ENCODE measurements around the gene RNASEH2B. TPM values are rescaled to one million over a fixed set of nuclear protein-coding genes. Genes with fewer than 3 reads are reported as not detected.

RNASEH2B gene
- total and polyA plus RNA-seq, 2 of the 13 experiments (the other 11 are each of a cell fraction or from before 2014, with no cell fraction given): 17.2 to 55.4 TPM

GRCh38 chr13:50884265-50884664 is 25.3 kb upstream of the RNASEH2B start:
- no peaks in the 10 kb centered on the region for H3K27me3 ChIP-seq (ENCODE audit: control insufficient read depth in 1 of 2, insufficient read depth in 2 of 2, low read length in 2 of 2)
- POLR2A ChIA-PET: no interaction called here
- intact Hi-C loops (cut with micrococcal nuclease; ENCODE audit: unreplicated experiment): loop anchor here (2.0 kb wide), 1 partner anchor 75 kb away; no protein-coding TSS in a partner anchor
- no peak for TF ChIP-seq NCOA2 (CRISPR knock-in tag; IDR thresholded peaks at IDR 0.05)
- TF ChIP-seq MNT (IDR thresholded peaks at IDR 0.05): no peak
- no peak overlapping the region for H3K9ac ChIP-seq (ENCODE audit: insufficient read depth, low read depth, low read length)
- no peak overlapping the region for H3K4me2 ChIP-seq (ENCODE audit: low read depth, low read length)
- in situ Hi-C loops (cut with HindIII; ENCODE audit: extremely low pct_ligation_motif_present, low pct_unique_long_range_greater_than_20kb): no loop called here
- H2AFZ ChIP-seq (ENCODE audit: low read length): no peak overlapping the region
- no peak for FAIRE-seq
- WGBS (ENCODE audit: low lambda C conversion rate): 53% methylated on average over 1 of the region's 1 CpG
- CTCF ChIA-PET (ENCODE audit: low intra/inter-chr PET ratio, low total read pairs): no interaction called here
- no peaks in the 10 kb centered on the region for H4K20me1 ChIP-seq (ENCODE audit: insufficient read depth, low read length)
- H3K36me3 ChIP-seq (replicated peaks in 1 of 2; ENCODE audit: control insufficient read depth in 1 of 2, insufficient read depth in 2 of 2, low read length in 2 of 2): no peaks in the 10 kb centered on the region
- no peaks in the 10 kb centered on the region for H3K79me2 ChIP-seq (ENCODE audit: insufficient read depth, low read length)
- no peak overlapping the region for H3K4me3 ChIP-seq (replicated peaks in 1 of 3; ENCODE audit: insufficient read depth in 1 of 3, low read depth in 2 of 3, low read length in 3 of 3)
- H3K4me1 ChIP-seq (ENCODE audit: insufficient read depth, low read length): no peaks in the 10 kb centered on the region
- H3K9me3 ChIP-seq (ENCODE audit: low read length): no peaks in the 10 kb centered on the region
- no peak overlapping the region for H3K27ac ChIP-seq (ENCODE audit: extremely low read length, insufficient read depth, low read length)
- ATAC-seq: no peak
- BruUV-seq (replicated peaks): no TSS peak
- no peak for DNase-seq (ENCODE audit: low spot score)

- intact Hi-C loops (cut with micrococcal nuclease; ENCODE audit: unreplicated experiment): no loop called here
- POLR2A ChIA-PET: no interaction called here
These were observed 22.4 kb upstream of the RNASEH2B start for GRCh38 chr13:50887151-50887550.

More at GRCh38 chr13:50887151-50887550, 22.4 kb upstream of the RNASEH2B start:
- Histone ChIP-seq H3K36me3 (replicated peaks in 1 of 2; ENCODE audit: control insufficient read depth in 1 of 2, insufficient read depth in 2 of 2, low read length in 2 of 2) (no peaks in the 10 kb centered on the region), H3K4me3 (replicated peaks in 1 of 3; ENCODE audit: insufficient read depth in 1 of 3, low read depth in 2 of 3, low read length in 3 of 3) (no peak overlapping the region), H2AFZ (ENCODE audit: low read length) (no peak overlapping the region), H3K27me3 (ENCODE audit: control insufficient read depth in 1 of 2, insufficient read depth in 2 of 2, low read length in 2 of 2) (no peaks in the 10 kb centered on the region; a peak in 1 of 5 replicates), H3K79me2 (ENCODE audit: insufficient read depth, low read length) (no peaks in the 10 kb centered on the region), H3K27ac (ENCODE audit: extremely low read length, insufficient read depth, low read length) (no peak overlapping the region), H3K4me2 (ENCODE audit: low read depth, low read length) (no peak overlapping the region), H3K9ac (ENCODE audit: insufficient read depth, low read depth, low read length) (no peak overlapping the region), H3K9me3 (ENCODE audit: low read length) (no peaks in the 10 kb centered on the region), H4K20me1 (ENCODE audit: insufficient read depth, low read length) (no peaks in the 10 kb centered on the region), H3K4me1 (ENCODE audit: insufficient read depth, low read length) (no peaks in the 10 kb centered on the region)
- in situ Hi-C loops (cut with HindIII; ENCODE audit: extremely low pct_ligation_motif_present, low pct_unique_long_range_greater_than_20kb): no loop called here
- FAIRE-seq (no peak), ATAC-seq (no peak), DNase-seq (ENCODE audit: low spot score) (no peak)
- WGBS (ENCODE audit: low lambda C conversion rate): 82% methylated on average over 7 of the region's 7 CpGs
- CTCF ChIA-PET (ENCODE audit: low intra/inter-chr PET ratio, low total read pairs): no interaction called here
- BruUV-seq (replicated peaks): no TSS peak
- TF ChIP-seq ZNF678 (CRISPR knock-in tag; IDR thresholded peaks at IDR 0.05) (no peak), ZNF547 (CRISPR knock-in tag; IDR thresholded peaks at IDR 0.05) (no peak), ZNF646 (CRISPR knock-in tag; IDR thresholded peaks at IDR 0.05) (no peak), HNRNPLL (IDR thresholded peaks at IDR 0.05; ENCODE audit: low read depth, low read length, poor library complexity, severe bottlenecking) (no peak), RELA (CRISPR knock-in tag; IDR thresholded peaks at IDR 0.05) (no peak)
